ENCODE results near the gene IKBKG.
"Not testable (repeated sequence)": the region's sequence is repeated elsewhere in the genome, so short reads cannot be mapped to it uniquely, and the experiment has no call there.

IKBKG gene

DNA sequence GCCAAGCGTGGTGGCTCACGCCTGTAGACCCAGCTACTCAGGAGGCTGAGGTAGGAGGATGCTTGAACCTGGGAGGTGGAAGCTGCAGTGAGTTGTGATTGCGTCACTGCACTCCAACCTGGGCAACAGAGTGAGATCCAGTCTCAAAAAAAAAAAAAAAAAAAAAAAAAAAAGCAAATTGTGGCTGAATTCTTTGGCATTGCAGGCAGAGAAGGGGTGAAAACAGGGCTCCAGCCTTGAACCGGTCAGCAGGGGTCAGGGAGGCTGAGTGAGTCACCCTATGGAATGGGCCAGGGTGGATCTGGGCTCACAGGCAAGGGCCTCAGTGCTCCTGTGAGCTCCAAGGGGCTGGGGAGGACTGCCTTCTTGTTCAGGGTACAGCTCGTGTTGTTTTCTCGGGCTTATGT, 18.2 kb upstream of the IKBKG start:
- no peak for DNase-seq

DNA sequence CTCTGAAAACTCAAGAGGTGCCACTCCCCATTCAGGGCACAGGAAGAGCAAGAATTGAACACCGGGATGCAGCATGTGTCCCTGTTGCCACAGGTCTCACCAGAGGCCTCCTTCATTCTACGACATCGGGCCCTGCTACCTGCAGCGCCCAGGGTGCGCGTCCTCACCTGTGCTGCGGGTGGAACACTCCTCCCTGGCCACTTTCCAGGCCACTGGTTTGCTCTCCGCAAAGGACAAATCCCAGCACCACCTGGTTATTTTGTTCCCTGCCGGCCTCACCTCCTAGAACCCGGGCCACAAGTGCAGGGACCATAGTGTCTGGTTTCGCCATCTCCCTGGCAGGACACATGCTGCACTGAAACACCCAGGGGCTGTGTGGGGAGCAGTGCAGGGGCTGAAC, 17.1 kb upstream of the IKBKG start:
- no peak for DNase-seq

DNA sequence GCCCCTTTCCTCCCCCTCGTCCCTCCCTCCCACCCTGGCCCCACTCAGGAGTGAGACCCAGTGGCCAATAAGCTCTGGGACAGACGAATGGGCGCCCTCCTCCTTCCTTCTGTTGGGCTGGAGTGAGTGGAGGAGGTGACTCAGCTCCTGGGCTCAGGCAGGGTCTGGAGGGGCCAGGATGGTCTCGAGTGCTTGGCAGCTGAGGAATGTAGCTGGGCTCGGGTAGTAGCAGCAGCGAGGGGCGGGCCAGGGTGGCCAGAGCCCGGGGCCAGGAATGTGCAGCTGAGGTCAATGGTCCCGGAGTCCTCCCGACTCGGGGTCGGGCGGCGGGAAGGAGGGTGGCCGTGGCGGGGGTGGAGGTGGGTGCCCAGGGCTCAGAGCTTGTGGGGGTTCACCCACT, 15.8 kb upstream of the IKBKG start:
- no peak for DNase-seq

DNA sequence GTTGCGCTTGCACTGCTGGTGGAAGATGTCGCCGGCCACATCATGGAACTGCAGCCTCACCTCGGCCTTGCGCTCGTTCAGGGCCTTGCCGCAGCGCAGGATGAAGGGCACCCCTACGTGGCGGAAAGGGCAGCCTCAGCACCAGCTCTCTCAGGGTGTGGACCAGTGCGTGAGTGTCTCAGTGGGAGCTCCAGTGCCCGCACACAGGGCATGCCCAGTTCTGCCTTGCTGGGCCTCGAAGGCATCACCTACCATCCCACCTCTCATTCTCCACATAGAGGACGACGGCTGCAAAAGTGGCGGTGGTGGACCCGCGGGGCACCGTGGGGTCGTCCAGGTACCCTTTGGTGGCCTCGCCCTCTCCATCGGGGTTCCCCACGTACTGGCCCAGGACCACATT, 14.7 kb upstream of the IKBKG start:
- no peak for DNase-seq

GRCh38 chrX:154534526-154535322, 12.7 kb upstream of the IKBKG start:
- DNase-seq: peak; percentile 6

- no peak for DNase-seq
Observed at GRCh38 chrX:154535892-154536291, 11.5 kb upstream of the IKBKG start.

DNA sequence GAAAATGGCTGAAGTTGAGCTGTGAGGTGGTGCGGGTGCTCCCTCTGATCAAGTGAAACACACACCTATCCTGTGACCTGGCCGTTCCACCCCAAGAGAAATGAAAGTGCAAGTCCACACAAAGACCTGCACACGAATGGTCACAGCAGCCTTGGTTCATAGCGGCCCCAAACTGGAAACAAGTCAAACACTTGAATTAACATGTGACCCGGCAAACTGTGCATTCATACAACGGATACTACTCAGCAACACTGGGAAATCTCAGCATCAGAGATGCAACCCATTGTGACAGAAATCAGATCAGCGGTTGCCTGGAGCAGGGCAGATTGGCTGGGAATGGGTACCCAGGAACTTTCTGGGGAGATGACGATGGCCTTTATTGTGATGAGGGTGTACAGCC, 8.3 kb upstream of the IKBKG start:
- DNase-seq: no peak

- DNase-seq: not testable (repeated sequence)
Observed at GRCh38 chrX:154540365-154540764, 7.1 kb upstream of the IKBKG start.

GRCh38 chrX:154540897-154541535, 6.4 kb upstream of the IKBKG start:
- no peak for DNase-seq

- DNase-seq: no peak
Observed at GRCh38 chrX:154541589-154541895, 5.9 kb upstream of the IKBKG start.

GRCh38 chrX:154541896-154542722, 5.3 kb upstream of the IKBKG start:
- DNase-seq: no peak

GRCh38 chrX:154542723-154543424, 4.5 kb upstream of the IKBKG start:
- no peak for DNase-seq

DNA sequence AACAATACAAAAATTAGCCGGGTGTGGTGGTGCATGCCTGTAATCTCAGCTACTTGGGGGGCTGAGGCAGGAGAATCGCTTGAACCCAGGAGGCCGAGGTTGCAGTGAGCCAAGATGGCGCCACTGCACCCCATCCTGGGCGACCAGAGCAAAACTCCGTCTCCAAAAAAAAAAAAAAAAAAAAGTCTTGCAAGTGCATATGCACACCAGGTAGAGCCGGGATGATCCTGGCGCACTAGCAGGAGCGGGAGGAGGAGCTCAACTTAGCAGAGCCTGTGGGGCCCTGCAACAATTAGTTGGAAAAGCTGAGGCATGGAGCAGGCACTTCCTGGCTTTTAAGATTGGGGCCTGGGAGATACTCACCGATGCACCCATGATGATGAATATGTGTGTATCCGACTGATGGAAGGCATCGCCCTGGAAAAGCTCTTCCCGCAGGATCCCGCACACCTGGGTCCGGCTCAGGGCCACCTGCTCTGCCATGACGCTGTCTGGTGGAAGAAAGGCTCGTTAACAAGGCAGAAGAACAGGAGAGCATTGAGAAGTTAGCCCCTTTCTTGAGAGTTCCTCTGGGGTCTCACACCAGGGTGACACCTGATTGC, 1.6 kb upstream of the IKBKG start:
- DNase-seq: no peak

DNA sequence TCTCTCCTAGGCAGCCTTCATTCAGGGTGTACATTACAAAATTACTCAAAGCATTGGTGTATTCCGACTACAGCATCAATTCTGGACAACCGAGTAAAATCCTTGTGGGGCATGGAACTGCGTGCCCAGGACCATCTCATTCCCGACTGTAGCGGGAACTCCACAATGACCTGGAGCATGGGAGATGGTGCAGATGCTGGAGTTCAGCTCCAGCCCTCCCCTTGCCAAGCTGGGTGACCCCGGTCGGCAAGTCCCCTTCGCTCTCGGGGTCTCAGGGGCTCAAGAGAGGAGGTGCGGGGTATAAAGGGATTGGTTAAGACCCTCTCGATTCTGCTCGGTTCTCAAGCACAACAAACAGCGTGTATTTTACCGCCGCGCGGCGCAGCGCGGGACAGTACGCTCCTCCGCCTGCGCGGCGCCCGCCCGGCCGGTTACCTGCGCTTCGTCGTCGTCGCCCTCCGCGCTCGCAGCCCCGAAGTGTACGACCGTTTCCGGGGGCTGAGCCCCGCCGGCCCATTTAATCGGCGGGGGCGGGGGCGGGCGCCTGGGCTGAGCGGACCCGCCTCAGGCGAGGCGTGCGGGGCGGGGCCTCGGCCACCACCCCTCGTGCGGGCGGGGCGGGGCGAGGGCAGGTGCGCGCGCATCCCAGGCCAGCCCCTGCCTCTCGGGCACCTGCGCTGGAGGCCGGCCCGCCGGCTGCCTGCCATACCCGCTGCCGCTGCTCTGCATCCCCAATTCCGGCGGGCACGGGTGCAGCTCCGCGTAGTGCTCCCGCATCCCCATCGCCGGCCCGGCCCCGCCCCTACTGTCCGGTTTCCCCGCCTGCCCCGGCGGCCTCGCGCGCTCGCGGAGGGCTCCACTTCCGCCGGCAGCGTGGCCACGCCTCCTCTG, 821 bp upstream of the IKBKG start, which contains the start of gene G6PD:
Gene G6PD (minus strand): TSS at position 493 of the 891 bp plus-strand sequence. CDS start 691 bp downstream, outside the sequence.
- peak; percentile 29 for DNase-seq

DNA sequence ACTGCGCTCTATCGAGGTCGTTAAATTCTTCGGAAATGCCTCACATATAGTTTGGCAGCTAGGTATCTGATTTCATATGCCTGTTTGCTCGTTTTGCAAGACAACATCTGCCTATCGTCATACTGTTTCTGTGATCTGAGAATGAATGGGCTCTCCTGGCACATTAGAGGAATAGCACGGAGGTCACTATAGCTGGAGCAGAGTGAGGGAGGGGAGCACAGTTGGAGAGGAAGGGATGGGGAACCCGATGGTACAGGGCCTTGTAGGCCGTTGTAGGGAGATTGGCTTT, 552 bp downstream of the IKBKG start:
- no peak for DNase-seq

GRCh38 chrX:154549766-154550165, 2.3 kb downstream of the IKBKG start:
- no peak for DNase-seq

- DNase-seq: not testable (repeated sequence)
Observed at GRCh38 chrX:154552112-154552806, 4.8 kb downstream of the IKBKG start.

- DNase-seq: not testable (repeated sequence)
Observed at GRCh38 chrX:154558060-154558690, 10.8 kb downstream of the IKBKG start.

- DNase-seq: not testable (repeated sequence)
Observed at GRCh38 chrX:154558896-154559295, 11.5 kb downstream of the IKBKG start.

GRCh38 chrX:154560326-154560725, 12.9 kb downstream of the IKBKG start:
- not testable (repeated sequence) for DNase-seq

DNA sequence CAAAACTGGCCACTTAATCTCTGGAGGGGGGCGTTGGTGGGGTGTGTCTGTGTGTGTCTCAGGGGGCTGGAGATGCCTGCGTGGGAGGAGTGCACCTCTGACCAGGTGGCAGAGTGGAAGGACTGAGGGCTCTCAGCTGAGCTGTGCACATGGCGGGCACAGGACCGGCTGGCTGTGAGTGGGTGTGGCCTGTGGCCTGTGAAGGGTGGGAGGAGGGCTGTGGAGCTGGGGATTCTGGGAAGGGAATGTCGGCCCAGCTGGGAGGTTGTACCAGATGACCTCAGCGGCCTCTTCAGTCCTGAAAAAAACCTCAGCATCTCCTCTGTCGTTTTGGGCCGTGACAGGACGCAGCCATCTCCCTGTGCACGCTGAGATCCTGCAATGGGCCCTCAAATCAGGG, 14.9 kb downstream of the IKBKG start:
- DNase-seq: not testable (repeated sequence)

Measured in NCI-H1048 (cell line).